PFSK-1 (cell line): ENCODE data around the gene ISG15.

Experiments used
- FOXP2 ChIP-seq: optimal IDR thresholded peaks from 2 replicates; pipeline ENCODE3; 2011; ENCODE audit warnings: borderline replicate concordance, control low read depth, inconsistent platforms; ENCODE audit not compliant: insufficient read depth; ENCODE audit errors: extremely low read length, extremely low read depth
- POLR2AphosphoS5 ChIP-seq: IDR thresholded peaks from 2 replicates; pipeline ENCODE4 v1.6.1; 2012; ENCODE audit warnings: low read depth, mild to moderate bottlenecking, control low read depth, low read length, moderate library complexity
- REST ChIP-seq, 2 experiments: IDR thresholded peaks; 2 replicates each; pipeline versions ENCODE4 v1.6.1 to v1.8.0; 2011 to 2012; ENCODE audit warnings: low read depth in 2 of 2, low read length in 2 of 2, control low read depth in 1 of 2, inconsistent platforms in 1 of 2, mild to moderate bottlenecking in 1 of 2, moderate library complexity in 1 of 2; ENCODE audit not compliant: insufficient read depth in 1 of 2
- SIN3A ChIP-seq: IDR thresholded peaks from 2 replicates; pipeline ENCODE4 v1.6.1; 2012; ENCODE audit warnings: mild to moderate bottlenecking, low read length, moderate library complexity, borderline replicate concordance; ENCODE audit not compliant: insufficient read depth
- TAF1 ChIP-seq: IDR thresholded peaks from 2 replicates; pipeline ENCODE4 v1.6.1; 2012; ENCODE audit warnings: low read length, control low read depth, borderline replicate concordance; ENCODE audit not compliant: insufficient read depth

Gene ISG15

GRCh38 chr1:1022302-1023009 is 9.2 kb downstream of the ISG15 start:
- TF ChIP-seq POLR2AphosphoS5 (no peak), TAF1 (no peak), REST (IDR thresholded peaks at IDR 0.05; ENCODE audit: insufficient read depth in 1 of 2, low read depth in 2 of 2, low read length in 2 of 2) (no peak), SIN3A (no peak), FOXP2 (no peak)

DNA sequence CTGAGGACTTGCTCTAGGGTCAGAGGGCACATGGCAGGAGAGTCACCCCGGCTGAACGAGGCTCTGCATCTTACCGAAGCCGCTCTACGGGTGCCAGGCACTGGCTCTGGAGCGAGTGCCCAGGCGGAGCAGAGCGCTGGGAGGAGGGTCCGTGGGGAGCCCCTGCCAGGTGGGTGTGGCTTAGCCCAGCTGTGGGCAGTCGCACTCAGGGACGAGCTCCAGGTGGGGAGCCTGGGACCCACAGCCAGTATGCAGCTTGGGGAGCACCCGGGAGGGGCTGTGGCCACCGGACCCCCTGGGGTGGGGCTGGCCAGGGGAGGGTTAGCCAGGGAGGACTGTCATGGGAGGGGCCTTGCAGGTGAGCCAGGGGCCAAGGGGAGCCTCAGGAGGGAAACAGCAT is 10.4 kb downstream of the ISG15 start:
- no peak for TF ChIP-seq SIN3A
- TF ChIP-seq POLR2AphosphoS5, result no peak
- TF ChIP-seq TAF1, result no peak
- no peak for TF ChIP-seq REST (IDR thresholded peaks at IDR 0.05; ENCODE audit: insufficient read depth in 1 of 2, low read depth in 2 of 2, low read length in 2 of 2)
- no peak for TF ChIP-seq FOXP2

- TF ChIP-seq TAF1, result no peak
- TF ChIP-seq POLR2AphosphoS5, result no peak
- no peak for TF ChIP-seq SIN3A
- no peak for TF ChIP-seq REST (IDR thresholded peaks at IDR 0.05; ENCODE audit: insufficient read depth in 1 of 2, low read depth in 2 of 2, low read length in 2 of 2)
- no peak for TF ChIP-seq FOXP2
These were observed 11.0 kb downstream of the ISG15 start for GRCh38 chr1:1024149-1024770.

- TF ChIP-seq FOXP2, result no peak
- no peak for TF ChIP-seq TAF1
- no peak for TF ChIP-seq POLR2AphosphoS5
- TF ChIP-seq REST (IDR thresholded peaks at IDR 0.05; ENCODE audit: insufficient read depth in 1 of 2, low read depth in 2 of 2, low read length in 2 of 2), result no peak
- TF ChIP-seq SIN3A, result no peak
These were observed 11.7 kb downstream of the ISG15 start for GRCh38 chr1:1024771-1025699.
